GM18907 (cell line): ENCODE data around the gene OR2A5.
"Not testable (repeated sequence)": the region's sequence is repeated elsewhere in the genome, so short reads cannot be mapped to it uniquely, and the experiment has no call there.

Source experiments
- ATAC-seq: cut with Tn5 transposase; IDR thresholded peaks from one replicate; pipeline ENCODE4 v1.9.1; 2021; ENCODE audit warnings: mild to moderate bottlenecking, moderate library complexity; ENCODE audit not compliant: unreplicated experiment

Gene OR2A5

DNA sequence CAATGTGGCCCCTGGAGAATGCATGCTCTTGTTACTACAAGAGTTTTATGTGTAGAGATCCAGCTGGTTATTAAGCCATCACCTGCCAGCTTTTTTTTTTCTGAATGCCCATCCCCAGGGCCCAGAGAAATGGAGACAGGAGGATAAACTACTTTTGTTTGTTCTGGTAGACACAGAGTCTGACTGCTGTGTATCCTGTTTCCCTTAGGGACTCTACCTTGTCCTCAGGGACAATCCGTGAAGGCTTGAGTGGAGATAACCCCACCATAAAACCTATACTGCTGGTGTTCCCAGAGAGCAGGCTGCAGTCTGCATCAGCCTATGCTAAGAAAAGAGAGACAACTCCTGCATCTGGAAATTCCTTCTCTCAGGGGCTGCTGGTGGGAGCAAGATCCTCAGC lies at the start of gene OR2A5:
OR2A5 (plus strand) TSS at position 301 of the 400 bp plus-strand sequence. CDS start 1,454 bp downstream, outside the sequence.
- ATAC-seq, result no peak

DNA sequence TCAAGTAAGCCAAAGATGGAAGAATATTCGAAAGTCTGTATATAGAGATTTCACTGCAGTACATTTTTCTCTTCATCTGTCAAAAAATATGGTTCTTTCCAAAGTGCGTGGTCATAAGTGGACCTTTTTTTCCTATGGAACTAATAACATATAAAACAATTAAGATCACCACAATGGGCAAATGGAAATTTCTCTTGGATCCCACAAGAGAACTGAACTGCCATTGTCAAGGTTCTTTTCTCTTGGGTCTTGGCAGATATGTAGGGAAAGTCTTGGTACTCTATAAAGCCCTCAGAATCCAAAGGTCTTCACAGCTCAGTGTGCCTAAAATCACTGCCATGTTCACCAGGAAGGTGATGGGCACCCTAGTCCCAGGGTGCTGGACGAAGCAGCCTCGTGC lies 48.7 kb upstream of the OR2A5 start, which contains the start of gene OR6B1:
OR6B1 (plus strand) TSS at position 301 of the 400 bp plus-strand sequence. CDS start 3,677 bp downstream, outside the sequence.
- no peak for ATAC-seq

GRCh38 chr7:144001543-144001942 lies 47.2 kb upstream of the OR2A5 start:
- no peak for ATAC-seq

- no peak for ATAC-seq
These were observed 44.0 kb upstream of the OR2A5 start for GRCh38 chr7:144004703-144005102.

GRCh38 chr7:144006029-144006691 lies 42.6 kb upstream of the OR2A5 start:
- ATAC-seq, result no peak

DNA sequence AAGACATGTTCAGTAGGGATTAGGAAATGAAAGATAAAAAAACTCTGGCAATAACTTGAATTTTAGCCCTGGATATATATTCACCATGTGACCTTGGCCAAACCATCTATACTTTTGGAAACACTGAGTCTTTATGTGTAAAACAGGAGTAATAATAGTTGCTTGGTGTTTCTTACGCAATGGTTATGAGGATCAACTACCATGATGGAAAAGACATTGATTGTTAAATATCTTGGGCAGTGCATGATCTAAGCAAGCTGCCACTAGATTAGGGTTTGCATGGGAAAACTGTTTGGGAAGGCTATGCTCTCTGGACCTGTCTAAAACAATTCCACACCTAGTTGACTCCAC lies 42.1 kb upstream of the OR2A5 start:
- ATAC-seq, result no peak

- ATAC-seq, result no peak
These were observed 39.4 kb upstream of the OR2A5 start for GRCh38 chr7:144009361-144009760.

DNA sequence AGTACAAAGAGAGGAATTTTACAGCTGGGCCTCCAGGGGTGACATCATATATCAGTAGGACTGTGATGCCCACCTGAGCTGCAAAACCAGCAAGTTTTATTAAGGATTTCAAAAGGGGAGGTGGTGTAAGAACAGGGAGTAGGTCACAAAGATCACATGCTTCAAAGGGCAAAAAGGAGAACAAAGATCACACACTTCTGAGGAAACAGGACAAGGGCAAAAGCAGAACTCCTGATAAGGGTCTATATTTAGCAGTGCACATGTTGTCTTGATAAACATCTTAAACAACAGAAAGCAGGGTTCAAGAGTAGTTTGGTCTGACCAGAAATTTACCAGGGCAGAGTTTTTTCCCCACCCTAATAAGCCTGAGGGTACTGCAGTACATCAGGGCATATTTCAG lies 38.7 kb upstream of the OR2A5 start:
- not testable (repeated sequence) for ATAC-seq

DNA sequence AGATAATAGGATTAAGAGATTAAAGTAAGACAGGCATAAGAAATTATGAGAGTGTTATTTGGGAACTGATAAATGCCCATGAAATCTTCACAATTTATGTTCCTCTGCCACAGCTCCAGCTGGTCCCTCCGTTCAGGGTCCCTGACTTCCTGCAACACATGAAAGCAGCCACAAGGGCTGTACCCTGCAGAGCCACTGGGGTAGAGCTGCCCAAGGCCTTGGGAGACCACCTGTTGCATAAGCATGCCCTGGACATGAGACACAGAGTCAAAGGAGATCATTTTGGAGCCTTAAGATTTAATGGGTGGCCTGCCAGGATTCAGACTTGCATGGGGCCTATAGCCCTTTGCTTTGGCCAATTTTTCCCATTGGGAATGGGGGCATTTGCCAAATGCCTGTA lies 37.9 kb upstream of the OR2A5 start:
- not testable (repeated sequence) for ATAC-seq

GRCh38 chr7:144011458-144012230 lies 37.1 kb upstream of the OR2A5 start:
- no peak for ATAC-seq

- ATAC-seq, result no peak
These were observed 30.7 kb upstream of the OR2A5 start for GRCh38 chr7:144018065-144018464.

DNA sequence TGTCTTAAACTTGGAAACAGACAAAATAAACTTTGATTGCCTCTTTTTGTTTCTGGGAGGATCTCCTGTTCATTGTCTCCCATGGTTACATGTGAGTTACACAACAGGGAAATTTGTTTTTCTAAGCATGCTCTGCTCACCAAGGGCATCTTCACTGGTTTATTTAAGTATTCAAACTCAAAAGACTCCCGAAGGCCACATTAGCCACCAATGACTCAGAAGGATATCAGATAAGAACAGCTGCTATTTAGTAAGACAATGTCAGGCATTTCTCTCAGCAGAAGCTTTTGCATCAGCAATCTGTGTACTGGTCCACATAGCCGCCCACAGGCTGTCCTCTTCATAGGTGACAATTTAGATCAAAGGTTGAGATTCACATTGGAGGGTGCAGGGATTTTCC lies 29.3 kb upstream of the OR2A5 start:
- ATAC-seq, result no peak

DNA sequence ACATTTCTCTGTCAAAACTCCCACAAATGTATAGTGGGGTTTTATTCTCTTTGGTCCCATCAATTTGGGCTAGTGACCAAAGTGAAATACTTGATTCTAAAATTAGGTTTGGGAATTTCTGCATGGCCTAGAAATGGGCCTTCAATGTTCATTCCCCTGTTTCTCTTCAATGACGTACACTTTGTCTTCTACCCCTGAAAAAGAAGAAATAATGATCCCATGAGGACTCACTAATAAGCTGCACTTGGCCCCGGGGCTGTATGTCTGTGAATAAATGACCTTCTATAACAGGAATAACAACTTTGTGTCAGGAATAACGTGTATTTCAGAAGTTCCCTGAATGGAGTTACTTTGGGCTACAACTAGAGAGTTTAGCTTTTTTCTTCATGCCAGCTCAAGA lies 28.4 kb upstream of the OR2A5 start:
- ATAC-seq, result no peak

DNA sequence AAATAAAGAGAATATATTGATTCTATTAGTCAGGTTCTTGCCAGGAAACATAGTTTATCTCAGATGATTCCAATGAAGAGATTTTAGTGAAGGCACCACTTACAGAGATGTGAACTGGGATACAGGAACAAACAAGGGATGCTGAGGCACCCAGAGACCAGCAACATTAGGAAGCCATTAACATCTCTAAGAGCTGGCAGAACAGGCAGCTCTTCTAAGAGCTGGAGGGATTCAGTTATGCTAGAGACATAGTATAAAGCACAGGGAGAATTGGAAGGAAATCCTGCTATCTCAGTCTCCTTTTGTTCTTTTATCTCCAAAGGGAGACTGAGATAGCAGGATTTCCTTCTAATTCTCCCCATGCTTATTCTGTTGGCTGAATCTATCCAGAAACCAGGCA lies 26.6 kb upstream of the OR2A5 start:
- no peak for ATAC-seq

- ATAC-seq, result no peak
These were observed 25.4 kb upstream of the OR2A5 start for GRCh38 chr7:144023171-144023827.

- ATAC-seq, result no peak
These were observed 24.5 kb upstream of the OR2A5 start for GRCh38 chr7:144024213-144024612.

DNA sequence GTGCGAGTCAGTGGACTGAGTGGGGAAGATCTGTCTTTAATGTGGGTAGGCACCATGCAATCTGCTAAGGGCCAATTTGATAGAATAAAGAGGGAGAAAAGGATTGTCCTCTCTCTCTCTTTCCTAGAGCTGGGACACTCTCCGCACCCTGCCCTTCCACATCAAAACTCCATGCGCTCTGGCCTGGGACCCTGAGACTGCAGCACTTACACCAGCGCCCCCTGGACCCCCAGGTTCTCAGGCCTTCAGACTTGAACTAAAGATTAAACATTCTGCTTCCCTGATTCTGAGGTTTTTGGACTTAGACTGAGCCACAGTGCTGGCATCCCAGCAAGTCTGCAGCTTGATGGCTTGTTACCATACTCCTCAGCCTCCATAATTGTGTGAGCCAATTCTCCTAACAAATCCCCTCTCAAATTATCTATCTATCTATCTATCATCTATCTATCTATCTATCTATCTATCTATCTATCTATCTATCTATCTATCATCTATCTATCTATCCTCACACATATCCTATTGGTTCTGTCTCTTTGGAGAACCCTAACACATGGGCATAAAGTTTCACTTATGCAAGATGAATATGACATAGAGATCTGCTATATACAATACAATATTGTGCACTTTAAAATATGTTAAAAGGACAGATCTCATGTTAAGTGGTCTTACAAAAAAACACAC lies 22.4 kb upstream of the OR2A5 start:
- no peak for ATAC-seq

DNA sequence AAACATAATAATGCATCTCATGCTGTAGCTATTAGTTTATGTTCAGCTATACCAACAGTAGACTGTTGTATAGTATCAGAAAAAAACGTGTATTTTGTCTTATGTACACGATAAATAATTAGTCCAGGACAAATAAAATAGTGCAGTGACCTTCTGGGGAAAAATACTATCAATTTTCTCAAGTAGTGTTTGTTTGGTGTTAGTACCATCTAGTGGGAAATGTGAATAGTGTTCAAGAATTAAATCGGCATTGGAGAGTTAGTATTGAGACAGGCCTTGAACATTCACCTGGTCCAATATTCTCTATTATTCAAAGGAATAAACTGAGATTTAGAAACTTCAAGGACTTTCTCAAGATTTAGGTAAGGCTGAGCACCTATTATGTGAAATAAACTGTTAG lies 21.7 kb upstream of the OR2A5 start:
- no peak for ATAC-seq

DNA sequence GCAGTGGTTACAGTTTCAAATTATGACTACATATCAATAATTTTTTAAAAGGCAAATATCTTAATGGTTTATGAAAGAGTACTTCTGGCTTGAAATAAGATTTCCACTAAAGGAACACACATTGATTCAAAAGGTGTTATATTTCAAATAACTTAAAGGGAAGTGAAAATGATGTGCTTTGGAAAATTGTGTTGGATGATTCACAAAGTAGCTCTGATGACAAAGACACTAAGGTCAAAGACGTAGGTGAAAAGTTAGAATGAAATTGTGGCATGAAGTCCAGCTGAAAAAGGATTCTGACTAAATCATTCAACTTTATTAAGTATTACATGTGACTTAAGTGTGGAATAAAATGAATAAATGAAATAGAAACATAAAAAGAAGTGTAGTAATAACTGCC lies 20.8 kb upstream of the OR2A5 start:
- ATAC-seq, result no peak

DNA sequence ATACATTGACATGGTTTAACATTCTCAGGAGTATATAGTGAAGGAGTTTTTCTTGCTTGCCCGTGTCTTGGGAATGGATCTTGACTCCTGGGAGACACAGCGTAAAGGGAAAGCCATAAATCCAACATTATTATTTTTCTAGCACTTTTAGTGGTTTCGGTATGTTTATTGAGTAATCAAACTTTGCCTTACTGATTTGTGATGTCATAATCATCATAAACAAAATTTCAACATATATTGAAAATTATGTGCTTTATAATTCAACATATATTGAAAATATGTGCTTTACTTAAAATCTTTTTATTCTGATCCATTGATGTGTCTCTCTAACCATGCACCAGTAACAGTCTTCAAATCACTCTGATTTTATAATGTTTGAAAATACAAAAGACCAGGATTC lies 20.2 kb upstream of the OR2A5 start:
- ATAC-seq, result no peak

- no peak for ATAC-seq
These were observed 16.2 kb upstream of the OR2A5 start for GRCh38 chr7:144032516-144032915.
